ENCODE data around the gene OSM. TPM values are rescaled to one million over a fixed set of nuclear protein-coding genes. Genes with fewer than 3 reads are reported as not detected.

OSM gene
- total RNA-seq, 1 experiment from 2014 or later: not detected

DNA sequence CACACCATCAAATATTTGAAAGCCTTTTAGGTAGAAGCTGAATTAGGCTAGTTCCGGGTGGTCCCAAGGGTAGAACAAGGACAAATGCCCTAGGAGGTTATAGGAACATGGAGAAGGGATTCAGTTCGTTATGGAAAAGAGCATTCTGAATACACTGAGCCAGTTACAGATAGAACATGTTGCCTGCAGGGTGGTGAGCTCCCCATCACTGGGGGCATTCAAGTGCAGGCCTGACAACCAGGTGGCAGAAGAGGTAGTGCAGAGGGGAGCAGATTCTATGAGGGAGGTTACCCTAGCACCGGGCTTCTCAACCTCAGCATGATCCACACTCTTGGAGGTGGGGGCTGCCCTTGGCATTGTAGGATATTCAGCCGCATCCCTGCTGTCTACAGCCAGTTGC, 44.3 kb downstream of the OSM start:
- CTCF ChIA-PET: no interaction called here
- H3K27me3 Mint-ChIP-seq (ENCODE audit: unreplicated experiment): no peaks in the 10 kb centered on the region
- TF ChIP-seq, protein P1, sequence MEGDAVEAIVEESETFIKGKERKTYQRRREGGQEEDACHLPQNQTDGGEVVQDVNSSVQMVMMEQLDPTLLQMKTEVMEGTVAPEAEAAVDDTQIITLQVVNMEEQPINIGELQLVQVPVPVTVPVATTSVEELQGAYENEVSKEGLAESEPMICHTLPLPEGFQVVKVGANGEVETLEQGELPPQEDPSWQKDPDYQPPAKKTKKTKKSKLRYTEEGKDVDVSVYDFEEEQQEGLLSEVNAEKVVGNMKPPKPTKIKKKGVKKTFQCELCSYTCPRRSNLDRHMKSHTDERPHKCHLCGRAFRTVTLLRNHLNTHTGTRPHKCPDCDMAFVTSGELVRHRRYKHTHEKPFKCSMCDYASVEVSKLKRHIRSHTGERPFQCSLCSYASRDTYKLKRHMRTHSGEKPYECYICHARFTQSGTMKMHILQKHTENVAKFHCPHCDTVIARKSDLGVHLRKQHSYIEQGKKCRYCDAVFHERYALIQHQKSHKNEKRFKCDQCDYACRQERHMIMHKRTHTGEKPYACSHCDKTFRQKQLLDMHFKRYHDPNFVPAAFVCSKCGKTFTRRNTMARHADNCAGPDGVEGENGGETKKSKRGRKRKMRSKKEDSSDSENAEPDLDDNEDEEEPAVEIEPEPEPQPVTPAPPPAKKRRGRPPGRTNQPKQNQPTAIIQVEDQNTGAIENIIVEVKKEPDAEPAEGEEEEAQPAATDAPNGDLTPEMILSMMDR (IDR thresholded peaks at IDR 0.05; ENCODE audit: unreplicated experiment): no peak
- no peak for DNase-seq
- no TSS peak for BruUV-seq (replicated peaks)
- no peak overlapping the region for H3K4me3 Mint-ChIP-seq (ENCODE audit: low read depth, unreplicated experiment)
- no peaks in the 10 kb centered on the region for H3K9me3 Mint-ChIP-seq (ENCODE audit: low read depth, unreplicated experiment)
- intact Hi-C loops (cut with micrococcal nuclease; ENCODE audit: unreplicated experiment): no loop called here
- H3K27ac Mint-ChIP-seq (ENCODE audit: unreplicated experiment): no peak overlapping the region
- H3K36me3 Mint-ChIP-seq (ENCODE audit: insufficient read depth, unreplicated experiment): peaks cover 4% of the 10 kb centered on the region
- H3K4me1 Mint-ChIP-seq (ENCODE audit: low read depth, unreplicated experiment): peaks cover 60% of the 10 kb centered on the region

GRCh38 chr22:30221121-30221992, 45.3 kb downstream of the OSM start:
- no peak overlapping the region for H3K4me3 Mint-ChIP-seq (ENCODE audit: low read depth, unreplicated experiment)
- H3K27ac Mint-ChIP-seq (ENCODE audit: unreplicated experiment): peak overlapping the region; percentile 7
- H3K36me3 Mint-ChIP-seq (ENCODE audit: insufficient read depth, unreplicated experiment): peaks cover 4% of the 10 kb centered on the region
- DNase-seq: no peak
- TF ChIP-seq, protein P1 (IDR thresholded peaks at IDR 0.05; ENCODE audit: unreplicated experiment): no peak
- no peaks in the 10 kb centered on the region for H3K9me3 Mint-ChIP-seq (ENCODE audit: low read depth, unreplicated experiment)
- peaks cover 55% of the 10 kb centered on the region for H3K4me1 Mint-ChIP-seq (ENCODE audit: low read depth, unreplicated experiment)
- CTCF ChIA-PET: no interaction called here
- BruUV-seq (replicated peaks): no TSS peak
- intact Hi-C loops (cut with micrococcal nuclease; ENCODE audit: unreplicated experiment): no loop called here
- no peaks in the 10 kb centered on the region for H3K27me3 Mint-ChIP-seq (ENCODE audit: unreplicated experiment)

GRCh38 chr22:30220338-30221012, 46.2 kb downstream of the OSM start:
- Mint-ChIP-seq H3K9me3 (ENCODE audit: low read depth, unreplicated experiment) (no peaks in the 10 kb centered on the region), H3K4me1 (ENCODE audit: low read depth, unreplicated experiment) (peaks cover 52% of the 10 kb centered on the region)

GRCh38 chr22:30219668-30220278, 46.9 kb downstream of the OSM start:
- intact Hi-C loops (cut with micrococcal nuclease; ENCODE audit: unreplicated experiment): no loop called here
- Mint-ChIP-seq H3K27ac (ENCODE audit: unreplicated experiment) (peak overlapping the region; percentile 1), H3K4me1 (ENCODE audit: low read depth, unreplicated experiment) (peaks cover 52% of the 10 kb centered on the region), H3K4me3 (ENCODE audit: low read depth, unreplicated experiment) (no peak overlapping the region), H3K9me3 (ENCODE audit: low read depth, unreplicated experiment) (no peaks in the 10 kb centered on the region), H3K27me3 (ENCODE audit: unreplicated experiment) (no peaks in the 10 kb centered on the region), H3K36me3 (ENCODE audit: insufficient read depth, unreplicated experiment) (peaks cover 4% of the 10 kb centered on the region)
- no TSS peak for BruUV-seq (replicated peaks)
- TF ChIP-seq, protein P1 (IDR thresholded peaks at IDR 0.05; ENCODE audit: unreplicated experiment): no peak
- DNase-seq: no peak
- CTCF ChIA-PET: no interaction called here

More at GRCh38 chr22:30220338-30221012, 46.2 kb downstream of the OSM start:
- no peaks in the 10 kb centered on the region for H3K27me3 Mint-ChIP-seq (ENCODE audit: unreplicated experiment)
- no peak overlapping the region for H3K4me3 Mint-ChIP-seq (ENCODE audit: low read depth, unreplicated experiment)
- peaks cover 4% of the 10 kb centered on the region for H3K36me3 Mint-ChIP-seq (ENCODE audit: insufficient read depth, unreplicated experiment)
- CTCF ChIA-PET: no interaction called here
- DNase-seq: no peak
- intact Hi-C loops (cut with micrococcal nuclease; ENCODE audit: unreplicated experiment): no loop called here
- no TSS peak for BruUV-seq (replicated peaks)
- TF ChIP-seq, protein P1 (IDR thresholded peaks at IDR 0.05; ENCODE audit: unreplicated experiment): no peak
- peak overlapping the region; percentile 7 for H3K27ac Mint-ChIP-seq (ENCODE audit: unreplicated experiment)
